Suprapubic skin (tissue), 4 donors: Measurements from ENCODE around the gene ZNF213. TPM values are rescaled to one million over a fixed set of nuclear protein-coding genes. Genes with fewer than 3 reads are reported as not detected.
"Not testable (repeated sequence)": the region's sequence is repeated elsewhere in the genome, so short reads cannot be mapped to it uniquely, and the experiment has no call there.

Experiments used
- DNase-seq, 2 donors: peaks; one replicate each; pipeline ENCODE4 v3.0.0-alpha.2; 2019; ENCODE audit warnings: low spot score in 2 of 2
- H3K27ac ChIP-seq: fragments of 200-600 bp; sonication (generic); one replicate; pipeline ENCODE4 v1.5.1; 2019
- H3K27me3 ChIP-seq: fragments of 200-600 bp; sonication (generic); one replicate; pipeline ENCODE4 v1.5.1; 2019
- H3K36me3 ChIP-seq: fragments of 200-600 bp; sonication (generic); one replicate; pipeline ENCODE4 v1.5.1; 2019
- H3K4me1 ChIP-seq: fragments of 200-600 bp; sonication (generic); one replicate; pipeline ENCODE4 v1.5.1; 2019
- H3K4me3 ChIP-seq: fragments of 200-600 bp; sonication (generic); one replicate; pipeline ENCODE4 v1.5.1; 2019; ENCODE audit warnings: mild to moderate bottlenecking
- H3K9me3 ChIP-seq: fragments of 200-600 bp; sonication (generic); one replicate; pipeline ENCODE4 v1.5.1; 2019
- CTCF ChIP-seq, 2 donors: fragments of 200-600 bp in 1 of 2; fragments of 450-650 bp in 1 of 2; sonication (generic) in 1 of 2; IDR thresholded peaks; one replicate each; pipeline ENCODE4 v1.5.1; 2016 to 2019; ENCODE audit warnings: antibody characterized with exemption in 2 of 2, mild to moderate bottlenecking in 1 of 2, moderate library complexity in 1 of 2
- EP300 ChIP-seq: sonication (generic); formaldehyde crosslinking; IDR thresholded peaks from one replicate; pipeline ENCODE4 v1.6.1; 2017; ENCODE audit warnings: antibody characterized with exemption
- POLR2A ChIP-seq, 2 donors: fragments of 450-650 bp; IDR thresholded peaks; one replicate each; pipeline ENCODE4 v1.6.1; 2017; ENCODE audit warnings: antibody characterized with exemption in 2 of 2, mild to moderate bottlenecking in 2 of 2, moderate library complexity in 2 of 2
- POLR2AphosphoS5 ChIP-seq, 3 donors: sonication (generic); formaldehyde crosslinking; IDR thresholded peaks; one replicate each; pipeline ENCODE4 v1.6.1; 2017; ENCODE audit warnings: antibody characterized with exemption in 3 of 3
- WGBS: methylation state at CpG from one replicate; pipeline ENCODE4 v1.1.5; 2018; 5-methylcytosine and 5-hydroxymethylcytosine counted together
- total RNA-seq, 4 donors: library from RNA; depleted of rRNA; stranded (reverse); fragments of >200 nt; gene quantifications; one replicate each; pipeline ENCODE4 v1.1.0, GENCODE V29; 2016

The ZNF213 gene
- total RNA-seq, 4 donors from 2014 or later = 14.0 to 18.0 (median 16.4) TPM

GRCh38 chr16:3137267-3137666, 2.4 kb downstream of the ZNF213 start:
- whole genome bisulfite sequencing = 92% methylated on average over 13 of the region's 13 CpGs

GRCh38 chr16:3138342-3138741, 3.5 kb downstream of the ZNF213 start:
- Histone ChIP-seq H3K4me3 (no peak overlapping the region), H3K9me3 (no peaks in the 10 kb centered on the region), H3K4me1 (peaks cover 27% of the 10 kb centered on the region), H3K27me3 (no peaks in the 10 kb centered on the region), H3K27ac (no peak overlapping the region), H3K36me3 (peaks cover 49% of the 10 kb centered on the region)
- DNase-seq = no peak
- WGBS = 91% methylated on average over 11 of the region's 21 CpGs
- no peak for TF ChIP-seq EP300
- TF ChIP-seq POLR2AphosphoS5 (IDR thresholded peaks at IDR 0.05) = no peak
- TF ChIP-seq CTCF (IDR thresholded peaks at IDR 0.05) = no peak
- no peak for TF ChIP-seq POLR2A (IDR thresholded peaks at IDR 0.05)

More at GRCh38 chr16:3137267-3137666, 2.4 kb downstream of the ZNF213 start:
- TF ChIP-seq POLR2A (IDR thresholded peaks at IDR 0.05) (no peak), EP300 (no peak), CTCF (IDR thresholded peaks at IDR 0.05) (no peak), POLR2AphosphoS5 (IDR thresholded peaks at IDR 0.05) (no peak)
- H3K4me3 ChIP-seq = no peak overlapping the region
- no peak overlapping the region for H3K27ac ChIP-seq
- H3K27me3 ChIP-seq = no peaks in the 10 kb centered on the region
- no peaks in the 10 kb centered on the region for H3K9me3 ChIP-seq
- H3K36me3 ChIP-seq = peaks cover 42% of the 10 kb centered on the region
- DNase-seq = no peak
- H3K4me1 ChIP-seq = peaks cover 34% of the 10 kb centered on the region

DNA sequence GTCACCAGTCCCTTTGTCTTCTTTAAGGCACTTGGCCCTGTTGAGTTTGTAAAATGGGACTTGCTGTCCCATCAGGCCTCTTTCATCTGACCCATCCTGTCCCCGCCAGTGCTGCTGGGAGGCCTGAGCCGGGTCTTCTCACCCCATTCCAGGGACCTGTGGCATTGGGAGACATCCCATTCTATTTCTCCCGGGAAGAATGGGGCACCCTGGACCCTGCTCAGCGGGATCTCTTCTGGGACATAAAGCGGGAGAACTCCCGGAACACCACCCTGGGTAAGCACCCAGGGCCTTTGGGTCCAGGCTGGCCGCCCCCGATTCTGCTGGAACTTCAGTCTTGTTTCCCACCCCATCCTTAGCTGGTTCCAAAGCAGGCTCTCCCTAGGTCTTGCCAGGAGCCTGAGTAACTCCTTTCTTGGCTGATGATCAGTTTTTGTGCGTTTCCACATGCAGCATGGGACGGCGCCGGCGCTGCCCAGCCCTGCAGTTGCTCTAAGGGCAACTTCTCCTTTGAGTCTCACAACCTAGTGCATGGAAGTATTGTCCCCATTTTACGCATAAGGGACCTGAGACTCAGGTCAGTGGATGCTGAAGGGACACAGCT, 4.1 kb downstream of the ZNF213 start:
- Histone ChIP-seq H3K27ac (no peak overlapping the region), H3K27me3 (no peaks in the 10 kb centered on the region), H3K36me3 (peaks cover 49% of the 10 kb centered on the region), H3K4me3 (no peak overlapping the region), H3K9me3 (no peaks in the 10 kb centered on the region), H3K4me1 (peaks cover 21% of the 10 kb centered on the region)
- WGBS = 85% methylated on average over 13 of the region's 14 CpGs
- no peak for DNase-seq
- no peak for TF ChIP-seq POLR2A (IDR thresholded peaks at IDR 0.05)
- no peak for TF ChIP-seq CTCF (IDR thresholded peaks at IDR 0.05)
- no peak for TF ChIP-seq POLR2AphosphoS5 (IDR thresholded peaks at IDR 0.05)
- no peak for TF ChIP-seq EP300

- Histone ChIP-seq H3K4me1 (peaks cover 17% of the 10 kb centered on the region), H3K36me3 (peaks cover 49% of the 10 kb centered on the region)
- not testable (repeated sequence) for H3K4me3 ChIP-seq, H3K9me3 ChIP-seq, DNase-seq, H3K27me3 ChIP-seq, H3K27ac ChIP-seq
- 76% methylated on average over 9 of the region's 9 CpGs for WGBS
These were observed 4.7 kb downstream of the ZNF213 start for GRCh38 chr16:3139561-3139960.

DNA sequence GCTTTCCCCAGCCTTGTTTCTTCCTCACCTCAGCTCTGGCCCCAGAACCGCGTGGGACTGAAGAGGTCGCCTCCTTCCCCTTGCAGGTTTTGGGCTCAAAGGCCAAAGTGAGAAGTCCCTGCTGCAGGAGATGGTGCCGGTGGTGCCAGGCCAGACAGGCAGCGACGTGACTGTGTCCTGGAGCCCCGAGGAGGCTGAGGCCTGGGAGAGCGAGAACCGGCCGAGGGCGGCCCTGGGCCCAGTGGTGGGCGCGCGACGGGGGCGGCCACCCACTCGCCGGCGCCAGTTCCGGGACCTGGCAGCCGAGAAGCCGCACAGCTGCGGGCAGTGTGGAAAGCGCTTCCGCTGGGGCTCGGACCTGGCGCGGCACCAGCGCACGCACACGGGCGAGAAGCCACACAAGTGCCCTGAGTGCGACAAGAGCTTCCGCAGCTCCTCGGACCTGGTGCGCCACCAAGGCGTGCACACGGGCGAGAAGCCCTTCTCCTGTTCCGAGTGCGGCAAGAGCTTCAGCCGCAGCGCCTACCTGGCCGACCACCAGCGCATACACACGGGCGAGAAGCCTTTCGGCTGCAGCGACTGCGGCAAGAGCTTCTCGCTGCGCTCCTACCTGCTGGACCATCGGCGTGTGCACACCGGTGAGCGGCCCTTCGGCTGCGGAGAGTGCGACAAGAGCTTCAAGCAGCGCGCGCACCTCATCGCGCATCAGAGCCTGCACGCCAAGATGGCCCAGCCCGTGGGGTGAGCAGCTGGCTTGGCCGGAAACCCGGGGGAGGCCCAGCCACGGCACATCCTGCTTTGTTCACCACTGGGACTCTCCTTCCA, 6.0 kb downstream of the ZNF213 start:
- Histone ChIP-seq H3K36me3 (peaks cover 49% of the 10 kb centered on the region), H3K27ac (no peak overlapping the region), H3K4me1 (peaks cover 10% of the 10 kb centered on the region), H3K4me3 (no peak overlapping the region), H3K9me3 (no peaks in the 10 kb centered on the region), H3K27me3 (no peaks in the 10 kb centered on the region)
- TF ChIP-seq EP300 = no peak
- no peak for TF ChIP-seq CTCF (IDR thresholded peaks at IDR 0.05)
- no peak for TF ChIP-seq POLR2AphosphoS5 (IDR thresholded peaks at IDR 0.05)
- no peak for TF ChIP-seq POLR2A (IDR thresholded peaks at IDR 0.05)
- WGBS = 94% methylated on average over 22 of the region's 69 CpGs
- DNase-seq = no peak
